GM20000 (cell line): ENCODE measurements around the gene ADAMTSL1.

Source experiments
- DNase-seq: peaks from one replicate; pipeline ENCODE4 v3.0.0; 2012; ENCODE audit warnings: low spot score
- TF ChIP-seq, protein P1 (sequence below): IDR thresholded peaks from 2 replicates; pipeline ENCODE4 v1.5.1; 2012; ENCODE audit warnings: mild to moderate bottlenecking, control low read depth; ENCODE audit errors: extremely low read depth, missing control alignments

Gene ADAMTSL1

DNA sequence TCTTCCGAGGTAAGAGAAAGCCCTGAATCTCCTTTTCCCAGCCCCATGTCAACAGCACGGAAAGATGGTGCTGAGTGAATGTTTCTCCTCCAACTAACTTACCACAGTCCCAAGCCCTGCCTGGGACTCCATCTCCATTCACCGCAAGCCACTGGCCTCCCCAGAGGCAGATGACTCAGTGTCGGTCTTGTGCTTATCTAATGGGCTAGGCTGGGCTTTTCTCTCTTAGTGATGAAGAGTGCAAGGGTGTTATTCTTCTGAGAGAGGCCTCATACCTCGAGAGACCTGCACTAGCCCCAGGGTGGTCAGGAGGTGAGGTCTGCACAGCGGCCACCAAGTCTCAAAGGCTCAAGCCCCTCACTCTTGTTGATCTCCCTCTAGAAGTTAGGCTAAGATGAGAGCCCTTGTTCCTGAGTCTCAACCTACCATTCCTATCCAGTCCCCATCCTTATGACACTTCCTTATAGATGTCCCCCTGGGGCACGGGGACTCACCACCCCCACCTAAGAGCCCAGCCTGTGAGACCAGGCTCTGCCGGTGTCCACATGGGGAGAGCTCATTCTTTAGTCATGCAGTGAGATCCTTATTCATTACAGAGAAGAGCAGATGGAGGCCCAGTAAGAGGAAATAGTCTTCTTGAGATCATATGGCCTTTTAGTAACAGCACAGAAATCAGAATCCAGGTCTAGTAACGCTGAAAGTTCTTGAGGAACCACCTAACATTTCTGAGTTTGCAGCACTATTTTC lies 432.1 kb downstream of the ADAMTSL1 start:
- DNase-seq, result no peak
- TF ChIP-seq, protein P1, sequence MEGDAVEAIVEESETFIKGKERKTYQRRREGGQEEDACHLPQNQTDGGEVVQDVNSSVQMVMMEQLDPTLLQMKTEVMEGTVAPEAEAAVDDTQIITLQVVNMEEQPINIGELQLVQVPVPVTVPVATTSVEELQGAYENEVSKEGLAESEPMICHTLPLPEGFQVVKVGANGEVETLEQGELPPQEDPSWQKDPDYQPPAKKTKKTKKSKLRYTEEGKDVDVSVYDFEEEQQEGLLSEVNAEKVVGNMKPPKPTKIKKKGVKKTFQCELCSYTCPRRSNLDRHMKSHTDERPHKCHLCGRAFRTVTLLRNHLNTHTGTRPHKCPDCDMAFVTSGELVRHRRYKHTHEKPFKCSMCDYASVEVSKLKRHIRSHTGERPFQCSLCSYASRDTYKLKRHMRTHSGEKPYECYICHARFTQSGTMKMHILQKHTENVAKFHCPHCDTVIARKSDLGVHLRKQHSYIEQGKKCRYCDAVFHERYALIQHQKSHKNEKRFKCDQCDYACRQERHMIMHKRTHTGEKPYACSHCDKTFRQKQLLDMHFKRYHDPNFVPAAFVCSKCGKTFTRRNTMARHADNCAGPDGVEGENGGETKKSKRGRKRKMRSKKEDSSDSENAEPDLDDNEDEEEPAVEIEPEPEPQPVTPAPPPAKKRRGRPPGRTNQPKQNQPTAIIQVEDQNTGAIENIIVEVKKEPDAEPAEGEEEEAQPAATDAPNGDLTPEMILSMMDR, result no peak

DNA sequence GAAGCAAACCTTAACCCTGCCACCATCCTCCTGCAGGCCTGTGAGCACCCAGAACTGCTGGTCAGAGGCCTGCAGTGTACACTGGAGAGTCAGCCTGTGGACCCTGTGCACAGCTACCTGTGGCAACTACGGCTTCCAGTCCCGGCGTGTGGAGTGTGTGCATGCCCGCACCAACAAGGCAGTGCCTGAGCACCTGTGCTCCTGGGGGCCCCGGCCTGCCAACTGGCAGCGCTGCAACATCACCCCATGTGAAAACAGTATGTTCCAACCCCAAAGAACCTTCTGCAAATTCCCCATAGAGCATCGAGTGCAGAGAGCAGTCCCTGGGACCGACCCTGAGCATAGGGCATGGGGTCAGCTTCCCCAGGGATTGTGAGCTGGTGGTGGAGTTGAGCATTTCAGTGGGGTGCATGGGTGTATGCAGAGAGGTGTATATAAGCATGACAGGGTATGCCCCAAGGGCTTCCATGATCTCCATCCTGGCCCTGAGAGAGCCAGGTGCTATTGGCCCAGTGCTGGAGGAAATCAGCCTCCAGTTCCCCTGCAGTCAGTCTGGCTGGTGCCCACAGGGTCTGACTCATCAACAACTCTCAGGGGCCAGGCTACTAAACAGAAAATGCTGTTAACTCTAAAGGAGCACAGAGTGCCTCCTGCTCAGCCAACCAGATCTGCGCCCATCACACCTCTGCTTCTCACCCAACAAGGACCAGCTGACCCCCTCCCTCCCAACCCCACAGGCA lies 432.9 kb downstream of the ADAMTSL1 start:
- no peak for DNase-seq
- TF ChIP-seq, protein P1, result no peak

DNA sequence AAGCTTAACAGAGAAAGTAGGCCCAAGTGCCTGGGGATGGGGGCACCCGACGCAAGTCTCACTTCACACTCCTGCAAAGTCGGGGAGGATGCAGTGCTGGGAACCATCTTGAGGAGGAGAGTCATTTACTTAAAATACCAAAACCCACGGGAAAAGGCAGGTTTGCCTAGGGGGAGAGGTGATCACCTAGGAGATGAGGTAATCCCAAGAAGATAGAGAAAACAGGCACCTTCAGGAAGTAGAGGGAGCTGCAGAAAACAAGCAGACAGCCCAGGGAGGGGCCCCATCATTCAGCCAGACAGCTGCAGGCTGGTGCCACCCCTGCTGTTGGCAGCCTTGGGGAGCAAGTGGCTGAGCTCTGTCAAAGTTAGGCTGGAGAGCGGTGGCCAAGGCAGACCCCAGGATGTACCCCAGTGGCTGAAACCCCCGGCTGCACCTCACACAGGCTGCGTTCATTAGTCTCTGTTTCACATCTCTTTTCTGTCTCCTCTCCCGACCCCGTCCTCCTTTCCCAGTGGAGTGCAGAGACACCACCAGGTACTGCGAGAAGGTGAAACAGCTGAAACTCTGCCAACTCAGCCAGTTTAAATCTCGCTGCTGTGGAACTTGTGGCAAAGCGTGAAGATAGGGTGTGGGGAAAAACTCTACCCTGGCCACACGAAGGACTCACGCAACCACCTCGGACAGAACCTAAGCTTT lies 434.1 kb downstream of the ADAMTSL1 start:
- no peak for DNase-seq
- TF ChIP-seq, protein P1, result no peak

DNA sequence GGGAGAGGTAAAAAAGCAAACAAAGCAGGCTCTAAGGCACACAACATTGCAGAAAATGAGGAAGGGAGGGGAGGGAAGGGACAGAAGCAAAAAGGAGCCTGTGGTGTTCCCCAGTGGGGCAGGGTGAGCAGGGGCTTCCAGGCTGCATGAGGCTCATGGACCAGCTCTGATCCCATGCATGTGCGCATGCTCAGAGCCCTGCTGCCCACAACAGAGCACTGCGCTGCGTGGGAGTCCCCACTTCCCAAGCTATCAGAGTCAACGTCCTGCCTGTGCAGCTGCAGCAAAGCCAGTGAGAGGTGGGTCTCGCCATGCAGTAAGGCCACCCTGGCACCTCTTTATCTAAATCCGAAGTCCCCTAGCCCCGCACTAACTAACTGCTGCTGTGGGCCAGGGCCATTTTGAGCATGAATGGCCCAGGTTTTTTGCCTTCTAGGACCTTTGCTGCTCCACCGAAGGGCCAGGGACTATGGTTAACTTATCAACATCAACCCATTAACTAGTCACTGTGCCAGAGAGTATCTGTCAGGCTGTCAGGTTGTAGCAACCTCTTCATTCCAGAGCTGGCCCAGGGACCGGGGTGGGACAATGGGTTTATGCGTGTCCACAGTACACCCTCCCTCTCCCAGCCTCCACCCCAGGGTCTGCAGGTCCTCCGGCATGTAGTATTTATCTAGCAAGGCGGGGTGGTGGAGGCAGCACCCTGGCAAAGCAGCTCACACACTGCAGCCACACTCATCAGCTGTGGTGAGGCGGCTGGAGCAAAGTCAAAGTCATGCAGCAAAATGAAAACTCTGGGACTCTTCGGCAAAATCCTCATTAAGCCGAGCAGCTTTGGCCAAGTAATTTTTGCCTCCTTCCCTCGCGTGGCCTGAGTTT lies 435.4 kb downstream of the ADAMTSL1 start:
- DNase-seq, result no peak

DNA sequence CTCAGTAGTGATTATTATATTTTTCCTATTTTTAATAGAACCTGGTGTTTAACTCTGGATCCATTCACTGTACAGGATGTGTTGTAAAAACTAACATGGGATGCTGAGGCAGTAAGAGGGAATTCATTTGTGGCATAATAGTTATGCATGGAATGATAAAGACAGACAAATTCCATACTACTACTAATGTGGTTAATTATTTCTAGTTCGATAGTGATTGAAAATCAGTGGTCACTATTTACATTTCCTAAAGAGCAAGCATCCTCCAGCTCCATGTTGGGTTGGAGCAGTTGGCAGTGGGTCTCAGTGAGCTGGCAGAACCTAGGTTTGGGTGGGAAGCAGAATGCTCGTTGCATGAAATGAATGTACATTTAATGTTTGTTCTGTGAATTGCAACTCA lies 436.5 kb downstream of the ADAMTSL1 start:
- TF ChIP-seq, protein P1, result no peak
- no peak for DNase-seq

More for the DNA sequence above, 435.4 kb downstream of the ADAMTSL1 start:
- TF ChIP-seq, protein P1, result no peak

DNA sequence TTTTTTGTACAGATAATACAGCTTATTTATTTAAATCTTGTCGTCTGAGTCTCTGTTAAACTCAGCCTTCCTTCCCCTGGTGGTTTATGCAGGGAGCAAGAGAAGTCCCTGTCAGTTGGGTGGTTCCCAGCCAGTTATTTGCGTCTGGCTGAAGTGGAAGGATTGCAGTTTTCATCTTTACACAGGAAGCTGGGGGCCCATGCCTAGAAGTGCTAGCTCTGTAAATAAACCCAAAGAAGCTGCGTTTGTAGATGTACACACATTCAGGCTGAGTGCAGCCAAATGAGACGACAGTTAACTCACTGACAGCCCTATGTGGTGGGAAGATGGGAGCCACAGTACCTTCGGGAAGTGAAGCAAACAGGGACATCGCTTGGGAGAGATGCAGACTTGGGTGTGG lies 437.0 kb downstream of the ADAMTSL1 start:
- TF ChIP-seq, protein P1, result no peak
- DNase-seq, result no peak
